Mucosa of rectum (tissue), 2 donors: Measurements from ENCODE around the gene CSTF2T.

Experiments used
- H3K27ac ChIP-seq, 2 donors: one replicate each; pipeline ENCODE4 v1.7.0; 2013; ENCODE audit warnings: inconsistent platforms in 2 of 2, low read depth in 2 of 2, low read length in 2 of 2
- H3K27me3 ChIP-seq, 2 donors: one replicate each; pipeline ENCODE4 v1.7.0; 2013; ENCODE audit warnings: low read length in 2 of 2; ENCODE audit not compliant: control insufficient read depth in 2 of 2, insufficient read depth in 2 of 2
- H3K36me3 ChIP-seq, 2 donors: one replicate each; pipeline ENCODE4 v1.7.0; 2013; ENCODE audit warnings: low read length in 2 of 2; ENCODE audit not compliant: control insufficient read depth in 2 of 2, insufficient read depth in 2 of 2
- H3K4me1 ChIP-seq, 2 donors: one replicate each; pipeline ENCODE4 v1.7.0; 2013; ENCODE audit warnings: low read length in 2 of 2, mild to moderate bottlenecking in 1 of 2; ENCODE audit not compliant: control insufficient read depth in 2 of 2, insufficient read depth in 2 of 2
- H3K4me3 ChIP-seq, 2 donors: one replicate each; pipeline ENCODE4 v1.7.0; 2013; ENCODE audit warnings: low read length in 2 of 2
- H3K9ac ChIP-seq, 2 donors: one replicate each; pipeline ENCODE4 v1.7.0; 2013; ENCODE audit warnings: low read length in 2 of 2, low read depth in 1 of 2, mild to moderate bottlenecking in 1 of 2
- H3K9me3 ChIP-seq, 2 donors: one replicate each; pipeline ENCODE4 v1.7.0; 2013; ENCODE audit warnings: low read length in 2 of 2; ENCODE audit not compliant: control insufficient read depth in 2 of 2
- donor health status: healthy.
- donor health status: Normal muscosa, but diverticular disease.

Gene CSTF2T

GRCh38 chr10:51653025-51653424 is 46.4 kb downstream of the CSTF2T start:
- Histone ChIP-seq H3K9me3 (no peaks in the 10 kb centered on the region), H3K36me3 (no peaks in the 10 kb centered on the region), H3K4me3 (no peak overlapping the region), H3K27me3 (no peaks in the 10 kb centered on the region), H3K9ac (no peak overlapping the region), H3K27ac (no peak overlapping the region), H3K4me1 (no peaks in the 10 kb centered on the region)

- Histone ChIP-seq H3K36me3 (no peaks in the 10 kb centered on the region), H3K9me3 (no peaks in the 10 kb centered on the region), H3K9ac (no peak overlapping the region), H3K27ac (no peak overlapping the region), H3K4me3 (no peak overlapping the region), H3K27me3 (no peaks in the 10 kb centered on the region), H3K4me1 (no peaks in the 10 kb centered on the region)
Observed at GRCh38 chr10:51651063-51651462, 48.3 kb downstream of the CSTF2T start.

GRCh38 chr10:51649064-51649463 is 50.3 kb downstream of the CSTF2T start:
- no peaks in the 10 kb centered on the region for H3K4me1 ChIP-seq
- H3K9ac ChIP-seq, result no peak overlapping the region
- H3K36me3 ChIP-seq, result no peaks in the 10 kb centered on the region
- H3K27me3 ChIP-seq, result no peaks in the 10 kb centered on the region
- H3K4me3 ChIP-seq, result no peak overlapping the region
- no peaks in the 10 kb centered on the region for H3K9me3 ChIP-seq
- H3K27ac ChIP-seq, result no peak overlapping the region
